HG03103 (cell line): ENCODE data around the gene ANO7.

ENCODE experiments used
- ATAC-seq: cut with Tn5 transposase; IDR thresholded peaks from one replicate; pipeline ENCODE4 v1.9.1; 2021; ENCODE audit warnings: low read depth; ENCODE audit not compliant: unreplicated experiment

Gene ANO7

GRCh38 chr2:241156971-241157441 lies 31.5 kb upstream of the ANO7 start:
- ATAC-seq = no peak

- ATAC-seq = no peak
These were observed 30.5 kb upstream of the ANO7 start for GRCh38 chr2:241157841-241158545.

- no peak for ATAC-seq
These were observed 30.0 kb upstream of the ANO7 start for GRCh38 chr2:241158546-241158900.

GRCh38 chr2:241159116-241159515 lies 29.4 kb upstream of the ANO7 start:
- no peak for ATAC-seq

GRCh38 chr2:241160318-241160717 lies 28.2 kb upstream of the ANO7 start:
- ATAC-seq = no peak

GRCh38 chr2:241161646-241162281 lies 26.7 kb upstream of the ANO7 start:
- no peak for ATAC-seq

- no peak for ATAC-seq
These were observed 24.8 kb upstream of the ANO7 start for GRCh38 chr2:241163601-241164118.

- ATAC-seq = no peak
These were observed 20.1 kb upstream of the ANO7 start for GRCh38 chr2:241168366-241168765.

- ATAC-seq = no peak
These were observed 14.9 kb upstream of the ANO7 start for GRCh38 chr2:241173557-241173956.

GRCh38 chr2:241177526-241178334 lies 10.7 kb upstream of the ANO7 start:
- no peak for ATAC-seq

GRCh38 chr2:241178961-241179360 lies 9.5 kb upstream of the ANO7 start:
- no peak for ATAC-seq

GRCh38 chr2:241179899-241180298 lies 8.6 kb upstream of the ANO7 start:
- no peak for ATAC-seq

GRCh38 chr2:241180495-241180894 lies 8.0 kb upstream of the ANO7 start:
- no peak for ATAC-seq

- no peak for ATAC-seq
These were observed 6.4 kb upstream of the ANO7 start for GRCh38 chr2:241182126-241182525.

- no peak for ATAC-seq
These were observed 5.8 kb upstream of the ANO7 start for GRCh38 chr2:241182531-241183133.

- no peak for ATAC-seq
These were observed 5.3 kb upstream of the ANO7 start for GRCh38 chr2:241183221-241183620.

- no peak for ATAC-seq
These were observed 3.6 kb upstream of the ANO7 start for GRCh38 chr2:241184901-241185300.

GRCh38 chr2:241185961-241186360 lies 2.5 kb upstream of the ANO7 start:
- no peak for ATAC-seq

GRCh38 chr2:241187101-241187917 lies 1.2 kb upstream of the ANO7 start:
- no peak for ATAC-seq

- no peak for ATAC-seq
These were observed 601 bp upstream of the ANO7 start for GRCh38 chr2:241187918-241188234.
